OCI-LY7 (cell line): ENCODE results near the gene AOPEP. TPM values are rescaled to one million over a fixed set of nuclear protein-coding genes. Genes with fewer than 3 reads are reported as not detected.

ENCODE experiments used
- BruUV-seq: library from RNA; stranded (reverse); fragments of 400-500 nt; replicated peaks from 2 replicates; lab custom pipeline; 2021; lab: Mats Ljungman, UMichigan
- CTCF ChIA-PET: fragments of 300-600 bp; sonication (Branson Sonifier 250); formaldehyde crosslinking; loops from one replicate; lab custom pipeline; 2022; ENCODE audit warnings: antibody characterized with exemption; ENCODE audit not compliant: unreplicated experiment; lab: Charles Lee
- POLR2A ChIA-PET: fragments of 300-600 bp; sonication (Branson Sonifier 250); formaldehyde crosslinking; loops from one replicate; lab custom pipeline; 2022; ENCODE audit warnings: antibody characterized with exemption; lab: Charles Lee
- DNase-seq: peaks from one replicate; pipeline ENCODE4 v3.0.0-alpha.2; 2015; ENCODE audit warnings: low spot score
- H2AFZ ChIP-seq: fragments of 200-600 bp; sonication (generic), shearing (Covaris generic); 2 replicates; pipeline ENCODE4 v1.6.1; 2014; ENCODE audit warnings: mild to moderate bottlenecking, antibody characterized with exemption, low read length, moderate library complexity
- H3K27ac ChIP-seq: fragments of 200-600 bp; sonication (generic); 2 replicates; pipeline ENCODE4 v1.5.1; 2014; ENCODE audit warnings: mixed run types, low read depth, mild to moderate bottlenecking, moderate library complexity, low read length, inconsistent platforms; ENCODE audit not compliant: poor library complexity, severe bottlenecking
- H3K36me3 ChIP-seq: fragments of 200-600 bp; sonication (generic); 2 replicates; pipeline ENCODE4 v1.6.1; 2014; ENCODE audit warnings: mild to moderate bottlenecking, antibody characterized with exemption, low read length, moderate library complexity, mixed read lengths; ENCODE audit not compliant: insufficient read depth
- H3K4me1 ChIP-seq: fragments of 200-600 bp; sonication (generic); 2 replicates; pipeline ENCODE4 v1.5.1; 2014; ENCODE audit warnings: mild to moderate bottlenecking, low read length; ENCODE audit not compliant: insufficient read depth, poor library complexity, severe bottlenecking
- H3K4me2 ChIP-seq: fragments of 200-600 bp; sonication (generic); 2 replicates; pipeline ENCODE4 v1.6.1; 2014; ENCODE audit warnings: mild to moderate bottlenecking, low read length
- H3K4me3 ChIP-seq: fragments of 200-600 bp; sonication (generic); 2 replicates; pipeline ENCODE4 v1.5.1; 2014; ENCODE audit warnings: mild to moderate bottlenecking, low read depth, low read length; ENCODE audit not compliant: poor library complexity, severe bottlenecking
- H3K79me2 ChIP-seq: fragments of 200-600 bp; sonication (generic); 2 replicates; pipeline ENCODE4 v1.6.1; 2016; ENCODE audit warnings: low read depth, mild to moderate bottlenecking, low read length, moderate library complexity, mixed read lengths; ENCODE audit not compliant: insufficient read depth
- H3K9me2 ChIP-seq: fragments of 200-600 bp; sonication (generic); 2 replicates; pipeline ENCODE4 v1.6.1; 2016; ENCODE audit warnings: mild to moderate bottlenecking, low read length, mixed read lengths; ENCODE audit not compliant: insufficient read depth
- H3K9me3 ChIP-seq: fragments of 200-600 bp; sonication (generic); 2 replicates; pipeline ENCODE4 v1.6.1; 2014; ENCODE audit warnings: mild to moderate bottlenecking, mixed run types, low read length, mixed read lengths
- H4K20me1 ChIP-seq: fragments of 200-600 bp; sonication (generic); 2 replicates; pipeline ENCODE4 v1.6.1; 2014; ENCODE audit warnings: mild to moderate bottlenecking, antibody characterized with exemption, low read length, moderate library complexity, mixed read lengths; ENCODE audit not compliant: insufficient read depth
- CTCF ChIP-seq: fragments of 200-600 bp; sonication (generic); conservative IDR thresholded peaks from 2 replicates; pipeline ENCODE4 v1.5.1; 2014; ENCODE audit warnings: mild to moderate bottlenecking, antibody characterized with exemption, low read length, moderate library complexity, mixed read lengths
- EZH2phosphoT487 ChIP-seq: fragments of 200-600 bp; sonication (generic); IDR thresholded peaks from 2 replicates; pipeline ENCODE4 v1.6.1; 2018; ENCODE audit warnings: low read depth, borderline replicate concordance, mild to moderate bottlenecking, mixed run types, antibody characterized with exemption, low read length, moderate library complexity, mixed read lengths
- intact Hi-C: fragments of 100-400 bp; cut with micrococcal nuclease; formaldehyde crosslinking; loops from one replicate; pipeline ENCODE4 v1.10.0; 2022; ENCODE audit not compliant: unreplicated experiment
- total RNA-seq, 2 experiments: library from RNA; depleted of rRNA in 1 of 2; stranded (reverse); fragments of >200 nt in 1 of 2; shearing (Covaris generic) in 1 of 2; gene quantifications; 2 replicates each; pipeline ENCODE4 v1.2.3, GENCODE V29; 2014 to 2022

The AOPEP gene
- total RNA-seq, 2 experiments from 2014 or later: 17.3 to 24.3 TPM

- CTCF ChIA-PET: no interaction called here
- H3K4me2 ChIP-seq: peak overlapping the region; percentile 63; the same call in 1 of the 2 replicates
Observed at GRCh38 chr9:94922098-94922607, 195.7 kb downstream of the AOPEP start.

DNA sequence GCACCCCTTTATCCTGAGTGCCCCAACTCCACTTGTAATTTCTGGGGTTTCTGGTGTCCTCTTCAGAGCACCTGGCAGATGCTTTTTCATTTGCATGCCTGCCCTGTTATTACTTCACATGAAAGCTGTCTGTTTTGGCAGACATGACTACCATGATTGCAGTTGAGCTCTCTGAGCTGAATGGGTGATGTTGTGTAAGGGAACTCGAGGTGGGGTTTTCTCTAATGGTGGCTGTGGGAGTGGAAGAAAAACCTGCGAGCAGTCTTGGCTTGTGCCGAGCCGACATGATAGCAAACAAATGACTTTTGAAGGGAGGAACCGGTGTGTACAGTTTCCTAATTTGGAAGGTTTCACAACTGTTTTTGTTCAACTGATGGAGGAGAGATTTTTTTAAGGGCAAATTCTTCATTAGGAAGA is 196.2 kb downstream of the AOPEP start:
- no peaks in the 10 kb centered on the region for H4K20me1 ChIP-seq
- ChIA-PET POLR2A (no interaction called here), CTCF (no interaction called here)
- H3K4me1 ChIP-seq: peaks cover 11% of the 10 kb centered on the region
- no peak overlapping the region for H3K27ac ChIP-seq
- H3K36me3 ChIP-seq: no peaks in the 10 kb centered on the region
- no peaks in the 10 kb centered on the region for H3K9me2 ChIP-seq
- peak; percentile 2 for DNase-seq
- BruUV-seq: no TSS peak
- TF ChIP-seq CTCF (no peak), EZH2phosphoT487 (no peak)
- no peak overlapping the region for H3K4me3 ChIP-seq
- H3K79me2 ChIP-seq: no peaks in the 10 kb centered on the region
- peak overlapping the region; percentile 56; the same call in 1 of the 2 replicates for H2AFZ ChIP-seq
- intact Hi-C loops: no loop called here
- H3K4me2 ChIP-seq: peak overlapping the region; percentile 63
- no peaks in the 10 kb centered on the region for H3K9me3 ChIP-seq

More at GRCh38 chr9:94922098-94922607, 195.7 kb downstream of the AOPEP start:
- POLR2A ChIA-PET: no interaction called here
- Histone ChIP-seq H3K79me2 (no peaks in the 10 kb centered on the region), H3K9me2 (no peaks in the 10 kb centered on the region), H4K20me1 (no peaks in the 10 kb centered on the region), H2AFZ (no peak overlapping the region), H3K4me3 (no peak overlapping the region), H3K27ac (no peak overlapping the region), H3K36me3 (no peaks in the 10 kb centered on the region), H3K9me3 (no peaks in the 10 kb centered on the region), H3K4me1 (peaks cover 11% of the 10 kb centered on the region)
- TF ChIP-seq CTCF (no peak), EZH2phosphoT487 (no peak)
- no peak for DNase-seq
- intact Hi-C loops: no loop called here
- no TSS peak for BruUV-seq

GRCh38 chr9:94923326-94924089 is 197.0 kb downstream of the AOPEP start:
- H3K4me1 ChIP-seq: peaks cover 11% of the 10 kb centered on the region
- intact Hi-C loops: no loop called here
- no peak overlapping the region for H3K4me3 ChIP-seq
- H3K79me2 ChIP-seq: no peaks in the 10 kb centered on the region
- no peak overlapping the region for H2AFZ ChIP-seq
- ChIA-PET CTCF (no interaction called here), POLR2A (no interaction called here)
- no peaks in the 10 kb centered on the region for H4K20me1 ChIP-seq
- peak overlapping the region; percentile 63; the same call in 1 of the 2 replicates for H3K4me2 ChIP-seq
- no peaks in the 10 kb centered on the region for H3K9me2 ChIP-seq
- H3K36me3 ChIP-seq: no peaks in the 10 kb centered on the region
- no peak overlapping the region for H3K27ac ChIP-seq
- BruUV-seq: no TSS peak
- TF ChIP-seq EZH2phosphoT487: no peak
- TF ChIP-seq CTCF: no peak
- no peak for DNase-seq
- no peaks in the 10 kb centered on the region for H3K9me3 ChIP-seq
